Measurements from ENCODE around the gene MGP. TPM values are rescaled to one million over a fixed set of nuclear protein-coding genes. Genes with fewer than 3 reads are reported as not detected.
A peak's percentile ranks its signal among the peaks of the same experiment; 100 is the strongest.

MGP gene
- total and polyA plus RNA-seq, 2 experiments from 2014 or later = 0.60 TPM; not detected in 1

DNA sequence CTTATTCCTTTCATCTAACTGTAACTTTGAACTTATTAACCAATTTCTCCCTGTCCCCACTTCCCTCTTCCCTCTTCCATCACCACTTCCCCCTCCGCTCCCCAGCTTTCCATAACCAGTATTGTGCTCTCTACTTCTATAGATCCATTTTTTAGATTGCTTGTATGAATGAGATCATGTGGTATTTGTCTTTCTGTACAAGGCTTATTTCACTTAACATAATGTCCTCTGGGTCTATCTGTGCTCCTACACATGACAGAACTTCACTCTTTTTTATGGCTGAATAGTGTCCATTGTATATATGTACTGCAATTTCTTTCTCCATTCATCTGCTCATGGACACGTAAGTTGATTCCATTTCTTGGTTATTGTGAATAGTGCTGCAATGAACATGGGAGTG lies 38.3 kb upstream of the MGP start (continued):
- TF ChIP-seq, protein P1, sequence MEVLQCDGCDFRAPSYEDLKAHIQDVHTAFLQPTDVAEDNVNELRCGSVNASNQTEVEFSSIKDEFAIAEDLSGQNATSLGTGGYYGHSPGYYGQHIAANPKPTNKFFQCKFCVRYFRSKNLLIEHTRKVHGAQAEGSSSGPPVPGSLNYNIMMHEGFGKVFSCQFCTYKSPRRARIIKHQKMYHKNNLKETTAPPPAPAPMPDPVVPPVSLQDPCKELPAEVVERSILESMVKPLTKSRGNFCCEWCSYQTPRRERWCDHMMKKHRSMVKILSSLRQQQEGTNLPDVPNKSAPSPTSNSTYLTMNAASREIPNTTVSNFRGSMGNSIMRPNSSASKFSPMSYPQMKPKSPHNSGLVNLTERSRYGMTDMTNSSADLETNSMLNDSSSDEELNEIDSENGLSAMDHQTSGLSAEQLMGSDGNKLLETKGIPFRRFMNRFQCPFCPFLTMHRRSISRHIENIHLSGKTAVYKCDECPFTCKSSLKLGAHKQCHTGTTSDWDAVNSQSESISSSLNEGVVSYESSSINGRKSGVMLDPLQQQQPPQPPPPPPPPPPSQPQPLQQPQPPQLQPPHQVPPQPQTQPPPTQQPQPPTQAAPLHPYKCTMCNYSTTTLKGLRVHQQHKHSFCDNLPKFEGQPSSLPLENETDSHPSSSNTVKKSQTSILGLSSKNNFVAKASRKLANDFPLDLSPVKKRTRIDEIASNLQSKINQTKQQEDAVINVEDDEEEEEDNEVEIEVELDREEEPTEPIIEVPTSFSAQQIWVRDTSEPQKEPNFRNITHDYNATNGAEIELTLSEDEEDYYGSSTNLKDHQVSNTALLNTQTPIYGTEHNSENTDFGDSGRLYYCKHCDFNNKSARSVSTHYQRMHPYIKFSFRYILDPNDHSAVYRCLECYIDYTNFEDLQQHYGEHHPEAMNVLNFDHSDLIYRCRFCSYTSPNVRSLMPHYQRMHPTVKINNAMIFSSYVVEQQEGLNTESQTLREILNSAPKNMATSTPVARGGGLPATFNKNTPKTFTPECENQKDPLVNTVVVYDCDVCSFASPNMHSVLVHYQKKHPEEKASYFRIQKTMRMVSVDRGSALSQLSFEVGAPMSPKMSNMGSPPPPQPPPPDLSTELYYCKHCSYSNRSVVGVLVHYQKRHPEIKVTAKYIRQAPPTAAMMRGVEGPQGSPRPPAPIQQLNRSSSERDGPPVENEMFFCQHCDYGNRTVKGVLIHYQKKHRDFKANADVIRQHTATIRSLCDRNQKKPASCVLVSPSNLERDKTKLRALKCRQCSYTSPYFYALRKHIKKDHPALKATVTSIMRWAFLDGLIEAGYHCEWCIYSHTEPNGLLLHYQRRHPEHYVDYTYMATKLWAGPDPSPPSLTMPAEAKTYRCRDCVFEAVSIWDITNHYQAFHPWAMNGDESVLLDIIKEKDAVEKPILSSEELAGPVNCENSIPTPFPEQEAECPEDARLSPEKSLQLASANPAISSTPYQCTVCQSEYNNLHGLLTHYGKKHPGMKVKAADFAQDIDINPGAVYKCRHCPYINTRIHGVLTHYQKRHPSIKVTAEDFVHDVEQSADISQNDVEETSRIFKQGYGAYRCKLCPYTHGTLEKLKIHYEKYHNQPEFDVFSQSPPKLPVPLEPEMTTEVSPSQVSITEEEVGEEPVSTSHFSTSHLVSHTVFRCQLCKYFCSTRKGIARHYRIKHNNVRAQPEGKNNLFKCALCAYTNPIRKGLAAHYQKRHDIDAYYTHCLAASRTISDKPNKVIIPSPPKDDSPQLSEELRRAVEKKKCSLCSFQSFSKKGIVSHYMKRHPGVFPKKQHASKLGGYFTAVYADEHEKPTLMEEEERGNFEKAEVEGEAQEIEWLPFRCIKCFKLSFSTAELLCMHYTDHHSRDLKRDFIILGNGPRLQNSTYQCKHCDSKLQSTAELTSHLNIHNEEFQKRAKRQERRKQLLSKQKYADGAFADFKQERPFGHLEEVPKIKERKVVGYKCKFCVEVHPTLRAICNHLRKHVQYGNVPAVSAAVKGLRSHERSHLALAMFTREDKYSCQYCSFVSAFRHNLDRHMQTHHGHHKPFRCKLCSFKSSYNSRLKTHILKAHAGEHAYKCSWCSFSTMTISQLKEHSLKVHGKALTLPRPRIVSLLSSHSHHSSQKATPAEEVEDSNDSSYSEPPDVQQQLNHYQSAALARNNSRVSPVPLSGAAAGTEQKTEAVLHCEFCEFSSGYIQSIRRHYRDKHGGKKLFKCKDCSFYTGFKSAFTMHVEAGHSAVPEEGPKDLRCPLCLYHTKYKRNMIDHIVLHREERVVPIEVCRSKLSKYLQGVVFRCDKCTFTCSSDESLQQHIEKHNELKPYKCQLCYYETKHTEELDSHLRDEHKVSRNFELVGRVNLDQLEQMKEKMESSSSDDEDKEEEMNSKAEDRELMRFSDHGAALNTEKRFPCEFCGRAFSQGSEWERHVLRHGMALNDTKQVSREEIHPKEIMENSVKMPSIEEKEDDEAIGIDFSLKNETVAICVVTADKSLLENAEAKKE (CRISPR knock-in tag; IDR thresholded peaks at IDR 0.05) = no peak
- TF ChIP-seq JUNB (IDR thresholded peaks at IDR 0.05; ENCODE audit: unreplicated experiment) = no peak

DNA sequence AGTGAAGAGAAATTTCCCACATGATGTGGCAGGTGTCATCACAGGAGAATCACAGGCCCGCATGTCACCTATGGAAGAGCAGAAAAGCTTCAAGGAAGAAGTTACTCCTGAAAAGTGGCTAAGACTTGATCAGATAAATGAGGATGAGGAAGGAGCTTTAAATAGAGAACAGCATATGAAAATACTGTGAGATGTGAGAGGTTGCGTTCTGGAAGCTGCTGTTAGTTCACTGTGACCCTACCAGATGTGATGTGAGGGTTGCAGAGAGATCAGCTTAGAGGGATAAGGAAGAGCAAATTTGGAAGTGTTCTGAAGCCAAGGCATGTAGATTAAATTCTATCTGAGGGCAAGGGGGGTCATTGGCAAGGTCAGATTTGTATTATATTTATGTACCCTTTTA lies 35.6 kb upstream of the MGP start:
- 0 out of 2 replicates have a peak overlapping the region, but pooled peaks have one; percentile 18 for H2AFZ ChIP-seq
- Mint-ChIP-seq H3K4me3 (no peak overlapping the region), H3K36me3 (ENCODE audit: low read depth) (no peaks in the 10 kb centered on the region), H3K4me1 (no peaks in the 10 kb centered on the region), H3K27me3 (ENCODE audit: insufficient read depth, low read depth, poor library complexity) (peaks cover 2% of the 10 kb centered on the region), H3K9me3 (no peaks in the 10 kb centered on the region), H3K27ac (no peak overlapping the region)
- no peaks in the 10 kb centered on the region for H3K79me2 ChIP-seq (replicated peaks; ENCODE audit: insufficient read depth)
- no peaks in the 10 kb centered on the region for H3K27me3 ChIP-seq (ENCODE audit: insufficient read depth)
- no peaks in the 10 kb centered on the region for H3F3A ChIP-seq (replicated peaks; ENCODE audit: low read depth)
- no peaks in the 10 kb centered on the region for H3K36me3 ChIP-seq (ENCODE audit: insufficient read depth)
- no peaks in the 10 kb centered on the region for H3K4me1 ChIP-seq (ENCODE audit: insufficient read depth)
- no peaks in the 10 kb centered on the region for H4K20me1 ChIP-seq (replicated peaks; ENCODE audit: insufficient read depth)
- H3K4me2 ChIP-seq = no peak overlapping the region
- peaks cover 10% of the 10 kb centered on the region; the same call in 1 of the 2 replicates for H3K9me2 ChIP-seq (ENCODE audit: insufficient read depth)
- no peak overlapping the region for H3K4me3 ChIP-seq
- DNase-seq (ENCODE audit: low spot score) (no peak), ATAC-seq (no peak)
- no peak overlapping the region for H3K27ac ChIP-seq (ENCODE audit: low read depth)
- TF ChIP-seq EZH2 (IDR thresholded peaks at IDR 0.05; ENCODE audit: low read depth, unreplicated experiment) (no peak), NANOG (IDR thresholded peaks at IDR 0.05; ENCODE audit: borderline replicate concordance) (no peak), EZH2phosphoT487 (IDR thresholded peaks at IDR 0.05; ENCODE audit: unreplicated experiment) (no peak)
- TF ChIP-seq, protein P1 (CRISPR knock-in tag; IDR thresholded peaks at IDR 0.05) = no peak
- TF ChIP-seq, protein P2, sequence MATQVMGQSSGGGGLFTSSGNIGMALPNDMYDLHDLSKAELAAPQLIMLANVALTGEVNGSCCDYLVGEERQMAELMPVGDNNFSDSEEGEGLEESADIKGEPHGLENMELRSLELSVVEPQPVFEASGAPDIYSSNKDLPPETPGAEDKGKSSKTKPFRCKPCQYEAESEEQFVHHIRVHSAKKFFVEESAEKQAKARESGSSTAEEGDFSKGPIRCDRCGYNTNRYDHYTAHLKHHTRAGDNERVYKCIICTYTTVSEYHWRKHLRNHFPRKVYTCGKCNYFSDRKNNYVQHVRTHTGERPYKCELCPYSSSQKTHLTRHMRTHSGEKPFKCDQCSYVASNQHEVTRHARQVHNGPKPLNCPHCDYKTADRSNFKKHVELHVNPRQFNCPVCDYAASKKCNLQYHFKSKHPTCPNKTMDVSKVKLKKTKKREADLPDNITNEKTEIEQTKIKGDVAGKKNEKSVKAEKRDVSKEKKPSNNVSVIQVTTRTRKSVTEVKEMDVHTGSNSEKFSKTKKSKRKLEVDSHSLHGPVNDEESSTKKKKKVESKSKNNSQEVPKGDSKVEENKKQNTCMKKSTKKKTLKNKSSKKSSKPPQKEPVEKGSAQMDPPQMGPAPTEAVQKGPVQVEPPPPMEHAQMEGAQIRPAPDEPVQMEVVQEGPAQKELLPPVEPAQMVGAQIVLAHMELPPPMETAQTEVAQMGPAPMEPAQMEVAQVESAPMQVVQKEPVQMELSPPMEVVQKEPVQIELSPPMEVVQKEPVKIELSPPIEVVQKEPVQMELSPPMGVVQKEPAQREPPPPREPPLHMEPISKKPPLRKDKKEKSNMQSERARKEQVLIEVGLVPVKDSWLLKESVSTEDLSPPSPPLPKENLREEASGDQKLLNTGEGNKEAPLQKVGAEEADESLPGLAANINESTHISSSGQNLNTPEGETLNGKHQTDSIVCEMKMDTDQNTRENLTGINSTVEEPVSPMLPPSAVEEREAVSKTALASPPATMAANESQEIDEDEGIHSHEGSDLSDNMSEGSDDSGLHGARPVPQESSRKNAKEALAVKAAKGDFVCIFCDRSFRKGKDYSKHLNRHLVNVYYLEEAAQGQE (IDR thresholded peaks at IDR 0.05; ENCODE audit: unreplicated experiment) = no peak

Measured in GM23338 (cell line).